DND-41 (cell line): ENCODE data around the gene NRF1.

Source experiments
- EZH2 ChIP-seq: IDR thresholded peaks from 3 replicates; pipeline ENCODE4 v1.6.1; 2012; ENCODE audit warnings: borderline replicate concordance, low read depth, mild to moderate bottlenecking, moderate library complexity, low read length, inconsistent platforms; ENCODE audit not compliant: severe bottlenecking
- TF ChIP-seq, protein P1 (sequence below): IDR thresholded peaks from 2 replicates; pipeline ENCODE4 v1.5.1; 2012; ENCODE audit warnings: borderline replicate concordance, low read length, moderate library complexity, mild to moderate bottlenecking; ENCODE audit not compliant: poor library complexity, severe bottlenecking; ENCODE audit errors: extremely low read depth

DNA sequence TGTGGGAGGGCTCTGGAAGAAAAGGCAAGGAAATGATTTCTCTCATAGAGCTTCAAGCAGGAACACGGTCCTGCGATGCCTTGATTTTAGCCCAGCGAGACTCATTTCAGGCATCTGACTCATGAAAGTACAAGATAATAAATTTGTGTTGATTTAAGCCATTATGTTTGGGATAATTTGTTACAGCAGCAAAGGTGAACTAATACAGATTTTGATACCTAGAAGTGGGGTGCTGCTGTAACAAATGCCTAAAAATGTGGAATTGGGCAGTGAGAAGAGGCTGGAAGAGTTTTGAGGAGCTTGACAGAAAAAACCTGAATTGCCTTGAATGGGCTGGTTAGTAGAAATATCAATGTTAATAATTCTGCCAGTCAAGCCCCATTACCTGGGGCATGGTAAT, 44.1 kb upstream of the NRF1 start:
- TF ChIP-seq EZH2 = no peak
- TF ChIP-seq, protein P1, sequence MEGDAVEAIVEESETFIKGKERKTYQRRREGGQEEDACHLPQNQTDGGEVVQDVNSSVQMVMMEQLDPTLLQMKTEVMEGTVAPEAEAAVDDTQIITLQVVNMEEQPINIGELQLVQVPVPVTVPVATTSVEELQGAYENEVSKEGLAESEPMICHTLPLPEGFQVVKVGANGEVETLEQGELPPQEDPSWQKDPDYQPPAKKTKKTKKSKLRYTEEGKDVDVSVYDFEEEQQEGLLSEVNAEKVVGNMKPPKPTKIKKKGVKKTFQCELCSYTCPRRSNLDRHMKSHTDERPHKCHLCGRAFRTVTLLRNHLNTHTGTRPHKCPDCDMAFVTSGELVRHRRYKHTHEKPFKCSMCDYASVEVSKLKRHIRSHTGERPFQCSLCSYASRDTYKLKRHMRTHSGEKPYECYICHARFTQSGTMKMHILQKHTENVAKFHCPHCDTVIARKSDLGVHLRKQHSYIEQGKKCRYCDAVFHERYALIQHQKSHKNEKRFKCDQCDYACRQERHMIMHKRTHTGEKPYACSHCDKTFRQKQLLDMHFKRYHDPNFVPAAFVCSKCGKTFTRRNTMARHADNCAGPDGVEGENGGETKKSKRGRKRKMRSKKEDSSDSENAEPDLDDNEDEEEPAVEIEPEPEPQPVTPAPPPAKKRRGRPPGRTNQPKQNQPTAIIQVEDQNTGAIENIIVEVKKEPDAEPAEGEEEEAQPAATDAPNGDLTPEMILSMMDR = no peak
